ENCODE measurements around the gene PDX1. TPM values are rescaled to one million over a fixed set of nuclear protein-coding genes. Genes with fewer than 3 reads are reported as not detected.
A peak's percentile ranks its signal among the peaks of the same experiment; 100 is the strongest.

PDX1 gene
- total and polyA plus RNA-seq, 9 of the 15 experiments (the other 6 are each of a cell fraction or from before 2014, with no cell fraction given): not detected

DNA sequence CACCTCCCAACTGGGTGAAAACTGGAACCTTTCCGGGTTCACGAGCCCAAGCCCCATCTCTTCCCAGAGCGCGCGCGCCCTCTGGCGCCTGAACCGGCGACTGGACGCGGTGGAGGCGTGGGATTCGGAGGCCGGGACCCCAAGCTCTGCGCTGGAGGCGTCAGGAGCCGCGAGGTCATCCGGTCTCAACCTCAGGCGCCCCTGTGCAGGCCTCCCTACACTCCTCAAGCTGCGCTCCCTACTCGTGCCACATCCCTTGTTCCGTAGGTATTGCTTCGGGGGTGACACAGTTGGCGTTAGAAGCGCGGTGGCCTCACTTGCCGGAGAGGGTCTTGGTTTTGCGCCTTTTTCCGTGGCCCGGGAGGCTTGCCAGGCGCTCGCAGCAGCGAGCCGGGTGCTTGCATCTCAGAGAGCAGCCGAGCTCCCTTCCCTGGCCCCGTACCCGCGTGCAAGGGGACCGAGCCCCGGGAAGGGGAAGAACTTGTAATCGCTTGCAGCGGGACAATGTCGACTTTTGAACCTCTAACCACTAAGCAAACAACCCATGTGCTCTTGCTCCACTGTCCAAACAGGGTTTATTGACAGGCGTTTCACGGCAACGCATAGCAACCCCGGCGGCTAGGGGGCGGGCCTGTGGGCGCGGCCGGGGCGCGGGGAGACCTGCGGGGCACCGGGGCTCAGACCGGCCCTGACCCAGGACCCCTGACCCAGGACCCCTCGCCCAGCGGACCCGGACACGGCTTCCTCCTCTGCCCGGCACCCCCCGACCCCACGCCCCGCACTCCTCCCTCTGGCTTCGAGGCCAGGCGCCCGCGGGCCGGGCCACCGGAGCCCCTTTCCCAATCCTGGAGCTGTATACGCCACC lies 40.8 kb downstream of the PDX1 start:
- no peak overlapping the region for H2AFZ ChIP-seq (ENCODE audit: low read depth, low read length)
- ATAC-seq (peak; percentile 76), DNase-seq (ENCODE audit: extremely low read depth in 1 of 4, low spot score in 3 of 4) (peak; percentile 35 to 43 (median 36)), FAIRE-seq (no peak)
- intact Hi-C loops (cut with micrococcal nuclease): no loop called here
- no peaks in the 10 kb centered on the region for H3K36me3 ChIP-seq (ENCODE audit: control insufficient read depth, insufficient read depth, low read length)
- in situ Hi-C loops (cut with MboI): loop anchor here (25.0 kb wide), 1 partner anchor 448 kb away; no protein-coding TSS in a partner anchor
- peaks cover 0 to 13% of the 10 kb centered on the region in 2 experiments; a peak in 2 of 5 replicates for H3K4me1 ChIP-seq (replicated peaks in 1 of 2; ENCODE audit: control insufficient read depth in 2 of 2, insufficient read depth in 2 of 2, low read length in 2 of 2)
- no peak overlapping the region for H3K27ac ChIP-seq (ENCODE audit: extremely low read depth, low read depth, low read length)
- no peaks in the 10 kb centered on the region for H3K79me2 ChIP-seq (ENCODE audit: control insufficient read depth, insufficient read depth, low read length)
- H3K9me1 ChIP-seq (ENCODE audit: control insufficient read depth, insufficient read depth, low read length): no peaks in the 10 kb centered on the region
- no peak overlapping the region; the same call in 1 of the 2 replicates for H3K4me2 ChIP-seq (ENCODE audit: insufficient read depth, low read length)
- POLR2A ChIA-PET: no interaction called here
- no peak overlapping the region for H3K4me3 ChIP-seq
- 14% methylated on average over 22 of the region's 73 CpGs for WGBS (ENCODE audit: insufficient coverage, low coverage, missing lambda C conversion rate)
- no TSS peak for BruUV-seq (replicated peaks)
- H3K27me3 ChIP-seq (ENCODE audit: control insufficient read depth in 2 of 2, insufficient read depth in 2 of 2, low read length in 2 of 2): peaks cover 2 to 32% of the 10 kb centered on the region in 2 experiments; a peak in 3 of 5 replicates
- no peaks in the 10 kb centered on the region; the same call in 1 of the 2 replicates for H4K20me1 ChIP-seq (replicated peaks; ENCODE audit: control insufficient read depth, insufficient read depth, low read length)
- H3K9ac ChIP-seq (ENCODE audit: insufficient read depth in 1 of 2, low read depth in 2 of 2, low read length in 2 of 2): no peak overlapping the region
- CTCF ChIA-PET (ENCODE audit: low intra/inter-chr PET ratio): no interaction called here
- no peaks in the 10 kb centered on the region for H3K9me3 ChIP-seq (replicated peaks; ENCODE audit: control insufficient read depth, insufficient read depth, low read depth, low read length)
- TF ChIP-seq ZNF384 (IDR thresholded peaks at IDR 0.05; ENCODE audit: low read depth, low read length) (no peak), KLF16 (IDR thresholded peaks at IDR 0.05) (no peak), TRIM28 (IDR thresholded peaks at IDR 0.05) (no peak), NCOA2 (IDR thresholded peaks at IDR 0.05; ENCODE audit: partially characterized antibody in 2 of 2) (no peak)
- TF ChIP-seq, protein P1, sequence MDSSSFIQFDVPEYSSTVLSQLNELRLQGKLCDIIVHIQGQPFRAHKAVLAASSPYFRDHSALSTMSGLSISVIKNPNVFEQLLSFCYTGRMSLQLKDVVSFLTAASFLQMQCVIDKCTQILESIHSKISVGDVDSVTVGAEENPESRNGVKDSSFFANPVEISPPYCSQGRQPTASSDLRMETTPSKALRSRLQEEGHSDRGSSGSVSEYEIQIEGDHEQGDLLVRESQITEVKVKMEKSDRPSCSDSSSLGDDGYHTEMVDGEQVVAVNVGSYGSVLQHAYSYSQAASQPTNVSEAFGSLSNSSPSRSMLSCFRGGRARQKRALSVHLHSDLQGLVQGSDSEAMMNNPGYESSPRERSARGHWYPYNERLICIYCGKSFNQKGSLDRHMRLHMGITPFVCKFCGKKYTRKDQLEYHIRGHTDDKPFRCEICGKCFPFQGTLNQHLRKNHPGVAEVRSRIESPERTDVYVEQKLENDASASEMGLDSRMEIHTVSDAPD (CRISPR knock-in tag; IDR thresholded peaks at IDR 0.05): no peak
- TF ChIP-seq, protein P2, sequence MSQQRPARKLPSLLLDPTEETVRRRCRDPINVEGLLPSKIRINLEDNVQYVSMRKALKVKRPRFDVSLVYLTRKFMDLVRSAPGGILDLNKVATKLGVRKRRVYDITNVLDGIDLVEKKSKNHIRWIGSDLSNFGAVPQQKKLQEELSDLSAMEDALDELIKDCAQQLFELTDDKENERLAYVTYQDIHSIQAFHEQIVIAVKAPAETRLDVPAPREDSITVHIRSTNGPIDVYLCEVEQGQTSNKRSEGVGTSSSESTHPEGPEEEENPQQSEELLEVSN (IDR thresholded peaks at IDR 0.05; ENCODE audit: borderline replicate concordance in 1 of 2, extremely low read depth in 1 of 2, insufficient read depth in 1 of 2, insufficient read length in 1 of 2, low read depth in 1 of 2, low read length in 1 of 2, poor library complexity in 1 of 2, severe bottlenecking in 1 of 2): no peak
- TF ChIP-seq, protein P3, sequence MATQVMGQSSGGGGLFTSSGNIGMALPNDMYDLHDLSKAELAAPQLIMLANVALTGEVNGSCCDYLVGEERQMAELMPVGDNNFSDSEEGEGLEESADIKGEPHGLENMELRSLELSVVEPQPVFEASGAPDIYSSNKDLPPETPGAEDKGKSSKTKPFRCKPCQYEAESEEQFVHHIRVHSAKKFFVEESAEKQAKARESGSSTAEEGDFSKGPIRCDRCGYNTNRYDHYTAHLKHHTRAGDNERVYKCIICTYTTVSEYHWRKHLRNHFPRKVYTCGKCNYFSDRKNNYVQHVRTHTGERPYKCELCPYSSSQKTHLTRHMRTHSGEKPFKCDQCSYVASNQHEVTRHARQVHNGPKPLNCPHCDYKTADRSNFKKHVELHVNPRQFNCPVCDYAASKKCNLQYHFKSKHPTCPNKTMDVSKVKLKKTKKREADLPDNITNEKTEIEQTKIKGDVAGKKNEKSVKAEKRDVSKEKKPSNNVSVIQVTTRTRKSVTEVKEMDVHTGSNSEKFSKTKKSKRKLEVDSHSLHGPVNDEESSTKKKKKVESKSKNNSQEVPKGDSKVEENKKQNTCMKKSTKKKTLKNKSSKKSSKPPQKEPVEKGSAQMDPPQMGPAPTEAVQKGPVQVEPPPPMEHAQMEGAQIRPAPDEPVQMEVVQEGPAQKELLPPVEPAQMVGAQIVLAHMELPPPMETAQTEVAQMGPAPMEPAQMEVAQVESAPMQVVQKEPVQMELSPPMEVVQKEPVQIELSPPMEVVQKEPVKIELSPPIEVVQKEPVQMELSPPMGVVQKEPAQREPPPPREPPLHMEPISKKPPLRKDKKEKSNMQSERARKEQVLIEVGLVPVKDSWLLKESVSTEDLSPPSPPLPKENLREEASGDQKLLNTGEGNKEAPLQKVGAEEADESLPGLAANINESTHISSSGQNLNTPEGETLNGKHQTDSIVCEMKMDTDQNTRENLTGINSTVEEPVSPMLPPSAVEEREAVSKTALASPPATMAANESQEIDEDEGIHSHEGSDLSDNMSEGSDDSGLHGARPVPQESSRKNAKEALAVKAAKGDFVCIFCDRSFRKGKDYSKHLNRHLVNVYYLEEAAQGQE (IDR thresholded peaks at IDR 0.05; ENCODE audit: borderline replicate concordance): no peak; the same call in 1 of the 2 replicates
- TF ChIP-seq, protein P3 (CRISPR knock-in tag; IDR thresholded peaks at IDR 0.05; ENCODE audit: low read depth): no peak
- TF ChIP-seq, protein P4, sequence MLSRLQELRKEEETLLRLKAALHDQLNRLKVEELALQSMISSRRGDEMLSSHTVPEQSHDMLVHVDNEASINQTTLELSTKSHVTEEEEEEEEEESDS (CRISPR knock-in tag; IDR thresholded peaks at IDR 0.05): no peak

Measured in K562 (cell line).